B cell (primary cell): ENCODE data around the gene DGKE. TPM values are rescaled to one million over a fixed set of nuclear protein-coding genes. Genes with fewer than 3 reads are reported as not detected.

Experiments
- ATAC-seq: fragments of 200-7000 bp; cut with Tn5 transposase; one replicate; pipeline ENCODE4 v1.10.0; 2021; ENCODE audit warnings: low read depth, mild to moderate bottlenecking, moderate number of reproducible peaks, moderate library complexity
- CTCF ChIA-PET: fragments of 350-600 bp; sonication (Branson Sonifier 250); formaldehyde crosslinking; loops from one replicate; lab custom pipeline; 2021; ENCODE audit warnings: antibody characterized with exemption, inconsistent platforms; lab: Charles Lee
- POLR2A ChIA-PET: fragments of 350-600 bp; sonication (Branson Sonifier 250); formaldehyde crosslinking; loops from one replicate; lab custom pipeline; 2021; ENCODE audit warnings: antibody characterized with exemption; lab: Charles Lee
- DNase-seq: peaks from one replicate; pipeline ENCODE4 v3.0.0; 2013
- H2AFZ ChIP-seq: 2 replicates; pipeline ENCODE4 v1.6.1; 2012; ENCODE audit warnings: mild to moderate bottlenecking, low read depth, low read length; ENCODE audit not compliant: insufficient read depth, poor library complexity, severe bottlenecking
- H3K27ac ChIP-seq, 2 donors: 1 replicate in 1 of 2; 2 replicates in 1 of 2; pipeline ENCODE4 v1.5.1; 2012 to 2013; ENCODE audit warnings: low read length in 2 of 2, mild to moderate bottlenecking in 2 of 2, moderate library complexity in 1 of 2
- H3K27me3 ChIP-seq, 4 experiments: fragments of 200-600 bp in 1 of 4; sonication (generic) in 1 of 4; replicated peaks in 1 of 4; 1 replicate in 2 of 4; 2 replicates in 2 of 4; pipeline versions ENCODE4 v1.6.1 to v1.7.0; 2013 to 2016; ENCODE audit warnings: low read length in 3 of 4, mild to moderate bottlenecking in 2 of 4, mixed read lengths in 1 of 4, moderate library complexity in 1 of 4; ENCODE audit not compliant: insufficient read depth in 4 of 4, control insufficient read depth in 3 of 4; ENCODE audit errors: control extremely low read depth in 1 of 4
- H3K36me3 ChIP-seq, 2 experiments: replicated peaks in 1 of 2; 1 replicate in 1 of 2; 2 replicates in 1 of 2; pipeline versions ENCODE4 v1.6.1 to v1.7.1; 2013; ENCODE audit warnings: low read length in 1 of 2; ENCODE audit not compliant: insufficient read depth in 2 of 2, control insufficient read depth in 1 of 2; ENCODE audit errors: control extremely low read depth in 1 of 2, extremely low read depth in 1 of 2
- H3K4me1 ChIP-seq, 2 donors: fragments of 200-600 bp in 1 of 2; sonication (generic) in 1 of 2; 1 replicate in 1 of 2; 2 replicates in 1 of 2; pipeline versions ENCODE4 v1.5.1 to v1.6.1; 2013 to 2017; ENCODE audit warnings: low read length in 2 of 2; ENCODE audit not compliant: control insufficient read depth in 2 of 2, insufficient read depth in 2 of 2
- H3K4me2 ChIP-seq: replicated peaks from 2 replicates; pipeline ENCODE3; 2012; ENCODE audit warnings: mild to moderate bottlenecking, low read depth, low read length; ENCODE audit not compliant: poor library complexity, severe bottlenecking
- H3K4me3 ChIP-seq, 5 experiments: fragments of 200-600 bp in 1 of 5; sonication (generic) in 1 of 5; 1 replicate in 3 of 5; 2 replicates in 2 of 5; pipeline versions ENCODE4 v1.5.1 to v1.7.0; 2011 to 2016; ENCODE audit warnings: low read length in 4 of 5, mild to moderate bottlenecking in 4 of 5, low read depth in 2 of 5, control low read depth in 1 of 5, moderate library complexity in 1 of 5; ENCODE audit not compliant: insufficient read depth in 1 of 5; ENCODE audit errors: control extremely low read depth in 1 of 5, extremely low read depth in 1 of 5
- H3K79me2 ChIP-seq: fragments of 200-600 bp; sonication (generic); one replicate; pipeline ENCODE4 v1.6.0; 2016; ENCODE audit warnings: low read length; ENCODE audit not compliant: control insufficient read depth, insufficient read depth
- H3K9ac ChIP-seq: fragments of 200-600 bp; sonication (generic); 2 replicates; pipeline ENCODE4 v1.6.1; 2017; ENCODE audit warnings: mild to moderate bottlenecking, low read length, moderate library complexity
- H3K9me3 ChIP-seq, 3 donors: one replicate each; pipeline versions ENCODE4 v1.6.1 to v1.7.1; 2013; ENCODE audit warnings: low read length in 2 of 3; ENCODE audit not compliant: control insufficient read depth in 2 of 3, insufficient read depth in 1 of 3; ENCODE audit errors: control extremely low read depth in 1 of 3
- H4K20me1 ChIP-seq: 2 replicates; pipeline ENCODE4 v1.6.0; 2012; ENCODE audit warnings: mild to moderate bottlenecking, low read length; ENCODE audit not compliant: insufficient read depth, control insufficient read depth, poor library complexity, severe bottlenecking
- H3K27ac Mint-ChIP-seq: one replicate; pipeline ENCODE4 v1.8.0; 2021; ENCODE audit warnings: mixed read lengths
- H3K27me3 Mint-ChIP-seq: one replicate; pipeline ENCODE4 v1.8.0; 2021; ENCODE audit warnings: mixed read lengths
- H3K4me1 Mint-ChIP-seq: one replicate; pipeline ENCODE4 v1.8.0; 2021; ENCODE audit warnings: mixed read lengths
- H3K4me3 Mint-ChIP-seq: one replicate; pipeline ENCODE4 v1.8.0; 2021; ENCODE audit warnings: mixed read lengths
- H3K9me3 Mint-ChIP-seq: one replicate; pipeline ENCODE4 v1.8.0; 2022; ENCODE audit warnings: mixed read lengths; ENCODE audit not compliant: insufficient read depth
- CTCF ChIP-seq: fragments of 200-600 bp; IDR thresholded peaks from one replicate; pipeline ENCODE4 v1.8.0; 2022; ENCODE audit warnings: antibody characterized with exemption, mild to moderate bottlenecking
- EZH2 ChIP-seq: IDR thresholded peaks from 2 replicates; pipeline ENCODE4 v1.6.1; 2012; ENCODE audit warnings: borderline replicate concordance, low read depth, mild to moderate bottlenecking, moderate library complexity, low read length; ENCODE audit not compliant: insufficient read depth, poor library complexity, severe bottlenecking
- WGBS: methylation state at CpG from one replicate; pipeline ENCODE4 v1.1.5; 2013; ENCODE audit warnings: missing lambda C conversion rate; ENCODE audit not compliant: insufficient coverage; 5-methylcytosine and 5-hydroxymethylcytosine counted together
- intact Hi-C: fragments of 100-400 bp; cut with micrococcal nuclease; formaldehyde crosslinking; loops from one replicate; pipeline ENCODE4 v1.10.0; 2022
- polyA plus RNA-seq: library from polyadenylated mRNA; depleted of rRNA; stranded (reverse); fragments of >200 nt; gene quantifications from 2 replicates; pipeline ENCODE4 v1.2.3, GENCODE V29; 2012
- total RNA-seq, 2 donors: library from RNA; stranded (reverse); fragments of 120-200 nt in 1 of 2; gene quantifications; 1 replicate in 1 of 2; 2 replicates in 1 of 2; pipeline versions ENCODE4 v1.2.3 to v1.2.4, GENCODE V29; 2013 to 2022

The DGKE gene
- total and polyA plus RNA-seq, 2 donors (not counting 1 experiment from before 2014, with no cell fraction given), result 8.9 to 28.1 TPM

- H3K27me3 ChIP-seq, result no peaks in the 10 kb centered on the region
- Mint-ChIP-seq H3K27ac (no peak overlapping the region), H3K27me3 (no peaks in the 10 kb centered on the region), H3K4me3 (no peak overlapping the region), H3K4me1 (peaks cover 34% of the 10 kb centered on the region), H3K9me3 (no peaks in the 10 kb centered on the region)
- peaks cover 69% of the 10 kb centered on the region for H4K20me1 ChIP-seq
- H2AFZ ChIP-seq, result no peak overlapping the region
- peaks cover 4 to 92% of the 10 kb centered on the region in 2 experiments for H3K36me3 ChIP-seq
- ATAC-seq (no peak), DNase-seq (no peak)
- no peak overlapping the region for H3K27ac ChIP-seq
- POLR2A ChIA-PET, result no interaction called here
- no peak overlapping the region for H3K4me3 ChIP-seq
- no peak overlapping the region for H3K4me2 ChIP-seq
- peaks cover 21 to 23% of the 10 kb centered on the region in 2 donors for H3K4me1 ChIP-seq
- H3K9me3 ChIP-seq, result no peaks in the 10 kb centered on the region
- WGBS, result 100% methylated on average over 7 of the region's 7 CpGs
- intact Hi-C loops, result no loop called here
- no peak overlapping the region for H3K9ac ChIP-seq
- H3K79me2 ChIP-seq, result peaks cover 68% of the 10 kb centered on the region
- TF ChIP-seq EZH2, result no peak
- no peak for TF ChIP-seq CTCF
- CTCF ChIA-PET, result interaction anchor here (0.6 kb wide), 1 partner anchor 1052 kb away, joined by 3 read pairs; no protein-coding TSS in a partner anchor
Observed at GRCh38 chr17:56899403-56899802, 65.5 kb downstream of the DGKE start.

GRCh38 chr17:56902348-56902747, 68.4 kb downstream of the DGKE start:
- Histone ChIP-seq H3K9me3 (no peaks in the 10 kb centered on the region), H3K27me3 (no peaks in the 10 kb centered on the region), H3K4me3 (no peak overlapping the region), H3K4me1 (peaks cover 14 to 18% of the 10 kb centered on the region in 2 donors), H3K27ac (no peak overlapping the region), H3K36me3 (peaks cover 6 to 93% of the 10 kb centered on the region in 2 experiments), H3K4me2 (no peak overlapping the region), H4K20me1 (peaks cover 71% of the 10 kb centered on the region), H2AFZ (no peak overlapping the region), H3K79me2 (peaks cover 71% of the 10 kb centered on the region), H3K9ac (no peak overlapping the region)
- Mint-ChIP-seq H3K9me3 (no peaks in the 10 kb centered on the region), H3K27ac (no peak overlapping the region), H3K4me1 (peaks cover 36% of the 10 kb centered on the region), H3K27me3 (no peaks in the 10 kb centered on the region), H3K4me3 (no peak overlapping the region)
- ChIA-PET POLR2A (no interaction called here), CTCF (no interaction called here)
- no peak for ATAC-seq
- intact Hi-C loops, result no loop called here
- TF ChIP-seq CTCF (no peak), EZH2 (no peak)
- 100% methylated on average over 3 of the region's 4 CpGs for WGBS
- DNase-seq, result no peak
